K562 treated with DMSO at 1 percent for 12 hours (cell line): ENCODE data around the gene BTG1. TPM values are rescaled to one million over a fixed set of nuclear protein-coding genes. Genes with fewer than 3 reads are reported as not detected.

Source experiments
- total RNA-seq: library from RNA; unstranded; fragments of 300-600 nt; gene quantifications from 2 replicates; pipeline ENCODE4 v1.2.3, GENCODE V29; 2022; ENCODE audit not compliant: insufficient read depth

BTG1 gene, protein sequence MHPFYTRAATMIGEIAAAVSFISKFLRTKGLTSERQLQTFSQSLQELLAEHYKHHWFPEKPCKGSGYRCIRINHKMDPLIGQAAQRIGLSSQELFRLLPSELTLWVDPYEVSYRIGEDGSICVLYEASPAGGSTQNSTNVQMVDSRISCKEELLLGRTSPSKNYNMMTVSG
- 18.4 and 36.3 TPM in 2 replicates for total RNA-seq

DNA sequence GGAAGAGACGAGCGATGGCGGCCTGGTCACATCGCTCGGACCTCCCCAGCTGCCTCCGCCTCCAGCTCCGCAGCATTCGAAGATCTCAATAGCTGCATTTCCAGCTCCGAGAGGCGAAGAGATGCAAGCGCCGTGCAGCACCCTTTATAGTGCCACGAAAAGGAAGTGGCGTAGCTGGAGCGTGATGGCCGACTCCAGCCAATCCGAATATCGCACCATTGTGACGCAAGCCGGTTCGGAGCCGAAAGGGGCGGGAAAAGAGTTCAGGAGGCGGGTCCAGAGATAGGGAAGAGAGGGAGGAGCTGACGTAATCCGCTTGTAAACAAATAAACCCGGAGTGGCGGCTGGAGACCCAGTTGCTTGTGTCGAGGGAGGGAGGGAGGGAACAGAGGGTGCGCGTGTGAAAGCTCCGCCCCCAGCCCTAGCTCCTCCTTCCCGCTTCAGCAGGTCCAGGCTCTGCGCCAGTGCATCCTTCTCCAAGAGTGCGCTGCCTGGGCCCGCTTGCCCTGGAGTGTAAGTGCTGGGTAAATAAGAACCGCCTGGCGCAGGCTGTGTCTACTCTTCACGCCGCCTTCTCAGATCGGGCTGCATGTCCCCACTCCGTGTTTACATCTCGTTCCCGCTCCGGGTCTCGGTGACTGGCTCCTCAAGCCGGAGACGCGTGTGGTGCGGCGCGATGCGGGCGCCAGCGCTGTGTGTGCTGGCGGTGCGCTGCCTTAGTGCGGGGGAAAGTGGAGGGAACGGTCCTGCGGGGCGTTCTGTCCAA is at the start of gene BTG1:
Gene BTG1, minus strand, starts transcription at position 116 of the 766 bp plus-strand sequence. CDS start 311 bp downstream, outside the sequence.

